CD14-positive monocyte (primary cell): ENCODE data around the gene SLIT3. TPM values are rescaled to one million over a fixed set of nuclear protein-coding genes. Genes with fewer than 3 reads are reported as not detected.

Source experiments
- DNase-seq, 3 donors: peaks; one replicate each; pipeline ENCODE4 v3.0.0-alpha.2; 2011 to 2022
- H2AFZ ChIP-seq: 2 replicates; pipeline ENCODE4 v1.6.0; 2012; ENCODE audit warnings: mild to moderate bottlenecking, low read depth, low read length, inconsistent platforms; ENCODE audit not compliant: insufficient read depth, poor library complexity, severe bottlenecking
- H3K27ac ChIP-seq, 2 donors: 1 replicate in 1 of 2; 2 replicates in 1 of 2; pipeline ENCODE4 v1.5.1; 2012 to 2013; ENCODE audit warnings: low read length in 2 of 2, control low read depth in 1 of 2, inconsistent platforms in 1 of 2, low read depth in 1 of 2, mild to moderate bottlenecking in 1 of 2
- H3K27me3 ChIP-seq, 2 donors: one replicate each; pipeline versions ENCODE4 v1.6.0 to v1.6.1; 2011 to 2013; ENCODE audit warnings: low read length in 2 of 2; ENCODE audit not compliant: control insufficient read depth in 2 of 2, insufficient read depth in 2 of 2
- H3K36me3 ChIP-seq, 2 donors: replicated peaks in 1 of 2; 1 replicate in 1 of 2; 2 replicates in 1 of 2; pipeline versions ENCODE4 v1.5.1 to v1.6.1; 2012 to 2013; ENCODE audit warnings: low read length in 2 of 2, control low read depth in 1 of 2, inconsistent platforms in 1 of 2, mild to moderate bottlenecking in 1 of 2; ENCODE audit not compliant: insufficient read depth in 2 of 2, control insufficient read depth in 1 of 2
- H3K4me1 ChIP-seq, 2 donors: 1 replicate in 1 of 2; 2 replicates in 1 of 2; pipeline versions ENCODE4 v1.5.1 to v1.6.1; 2012 to 2013; ENCODE audit warnings: low read length in 2 of 2, control low read depth in 1 of 2, inconsistent platforms in 1 of 2, mild to moderate bottlenecking in 1 of 2, moderate library complexity in 1 of 2; ENCODE audit not compliant: insufficient read depth in 2 of 2, control insufficient read depth in 1 of 2
- H3K4me2 ChIP-seq: replicated peaks from 2 replicates; pipeline ENCODE3; 2012; ENCODE audit warnings: low read length, moderate library complexity, mild to moderate bottlenecking; ENCODE audit not compliant: poor library complexity, severe bottlenecking; ENCODE audit errors: extremely low read depth
- H3K4me3 ChIP-seq, 3 experiments: fragments of 200-600 bp in 1 of 3; sonication (generic) in 1 of 3; replicated peaks in 1 of 3; 1 replicate in 2 of 3; 2 replicates in 1 of 3; pipeline ENCODE4 v1.5.1; 2011 to 2013; ENCODE audit warnings: low read length in 3 of 3, mild to moderate bottlenecking in 3 of 3, control low read depth in 2 of 3, low read depth in 2 of 3, inconsistent platforms in 1 of 3, moderate library complexity in 1 of 3
- H3K79me2 ChIP-seq: 2 replicates; pipeline ENCODE4 v1.6.0; 2012; ENCODE audit warnings: mild to moderate bottlenecking, control low read depth, inconsistent platforms, low read length, moderate library complexity; ENCODE audit not compliant: insufficient read depth
- H3K9ac ChIP-seq: 2 replicates; pipeline ENCODE4 v1.6.0; 2017; ENCODE audit warnings: low read length, mild to moderate bottlenecking; ENCODE audit not compliant: insufficient read depth, poor library complexity, severe bottlenecking
- H3K9me3 ChIP-seq, 2 donors: replicated peaks in 1 of 2; 1 replicate in 1 of 2; 2 replicates in 1 of 2; pipeline versions ENCODE4 v1.5.1 to v1.6.1; 2012 to 2013; ENCODE audit warnings: low read length in 2 of 2, control low read depth in 1 of 2; ENCODE audit not compliant: control insufficient read depth in 1 of 2, insufficient read depth in 1 of 2
- H4K20me1 ChIP-seq: 2 replicates; pipeline ENCODE4 v1.6.0; 2012; ENCODE audit warnings: mild to moderate bottlenecking, low read length, control low read depth, moderate library complexity; ENCODE audit not compliant: insufficient read depth
- H3K27ac Mint-ChIP-seq, 7 donors: one replicate each; pipeline ENCODE4 v1.8.0; 2020; ENCODE audit warnings: mild to moderate bottlenecking in 7 of 7, mixed read lengths in 7 of 7, moderate library complexity in 6 of 7, inconsistent platforms in 2 of 7
- H3K27me3 Mint-ChIP-seq, 3 donors: one replicate each; pipeline ENCODE4 v1.8.0; 2021 to 2022; ENCODE audit warnings: low read depth in 3 of 3, mild to moderate bottlenecking in 3 of 3, mixed read lengths in 3 of 3, moderate library complexity in 3 of 3, inconsistent platforms in 1 of 3
- H3K36me3 Mint-ChIP-seq, 2 donors: one replicate each; pipeline ENCODE4 v1.8.0; 2020; ENCODE audit warnings: mixed read lengths in 2 of 2, inconsistent platforms in 1 of 2, mild to moderate bottlenecking in 1 of 2
- H3K4me1 Mint-ChIP-seq: one replicate; pipeline ENCODE4 v1.8.0; 2020; ENCODE audit warnings: mild to moderate bottlenecking, mixed read lengths
- H3K4me3 Mint-ChIP-seq, 2 donors: one replicate each; pipeline ENCODE4 v1.8.0; 2020; ENCODE audit warnings: mild to moderate bottlenecking in 2 of 2, mixed read lengths in 2 of 2, moderate library complexity in 1 of 2
- H3K9me3 Mint-ChIP-seq, 7 donors: one replicate each; pipeline ENCODE4 v1.8.0; 2020 to 2022; ENCODE audit warnings: mixed read lengths in 7 of 7, mild to moderate bottlenecking in 6 of 7, moderate library complexity in 6 of 7, inconsistent platforms in 2 of 7
- CTCF ChIP-seq: fragments of 200-600 bp; IDR thresholded peaks from one replicate; pipeline ENCODE4 v1.8.0; 2022; ENCODE audit warnings: antibody characterized with exemption, mild to moderate bottlenecking
- WGBS: methylation state at CpG from one replicate; pipeline ENCODE4 v1.1.5; 2013; ENCODE audit warnings: missing lambda C conversion rate; ENCODE audit not compliant: insufficient coverage; 5-methylcytosine and 5-hydroxymethylcytosine counted together
- intact Hi-C, 2 donors: fragments of 100-400 bp; cut with micrococcal nuclease; formaldehyde crosslinking; loops; one replicate each; pipeline versions ENCODE4 v1.15.0 to v1.15.1; 2023
- polyA plus RNA-seq, 3 donors: library from polyadenylated mRNA; depleted of rRNA in 1 of 3; unstranded in 2 of 3; stranded (reverse) in 1 of 3; fragments of 300-500 nt in 2 of 3; fragments of >200 nt in 1 of 3; fragmentation: Illumina TruSeq in 2 of 3; gene quantifications; 1 replicate in 2 of 3; 2 replicates in 1 of 3; pipeline ENCODE4 v1.2.3, GENCODE V29; 2012 to 2021

SLIT3 gene
- polyA plus RNA-seq, 3 donors, result not detected

DNA sequence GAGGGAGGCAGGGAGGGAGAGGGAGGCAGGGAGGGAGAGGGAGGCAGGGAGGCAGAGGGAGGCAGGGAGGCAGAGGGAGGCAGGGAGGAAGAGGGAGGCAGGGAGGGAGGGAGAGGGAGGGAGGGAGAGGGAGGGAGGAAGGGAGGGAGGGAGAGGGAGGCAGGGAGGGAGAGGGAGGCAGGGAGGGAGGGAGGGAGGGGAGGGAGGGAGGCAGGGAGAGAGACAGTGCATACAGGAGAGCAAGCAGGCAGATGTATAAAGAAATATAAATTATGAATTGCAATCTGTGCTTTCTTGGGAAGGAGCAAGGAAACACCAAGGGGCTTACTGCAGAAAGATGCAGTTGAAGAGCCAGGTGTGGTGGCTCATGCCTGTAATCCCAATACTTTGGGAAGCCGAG is 574.6 kb downstream of the SLIT3 start:
- Histone ChIP-seq H3K9me3 (peaks cover 5 to 10% of the 10 kb centered on the region in 2 donors), H3K27me3 (no peaks in the 10 kb centered on the region), H4K20me1 (no peaks in the 10 kb centered on the region), H3K4me3 (no peak overlapping the region), H3K27ac (no peak overlapping the region), H3K79me2 (no peaks in the 10 kb centered on the region), H3K4me1 (no peaks in the 10 kb centered on the region), H3K4me2 (no peak overlapping the region), H2AFZ (no peak overlapping the region), H3K9ac (no peak overlapping the region), H3K36me3 (no peaks in the 10 kb centered on the region)
- no peak for DNase-seq
- no CpG with 5 or more reads among the region's 1 CpG for WGBS
- intact Hi-C loops, result no loop called here
- Mint-ChIP-seq H3K36me3 (no peaks in the 10 kb centered on the region), H3K9me3 (peaks cover 8 to 28% (median 17%) of the 10 kb centered on the region in 7 donors), H3K4me3 (no peak overlapping the region), H3K4me1 (no peaks in the 10 kb centered on the region), H3K27ac (no peak overlapping the region), H3K27me3 (peaks cover 3 to 5% (median 5%) of the 10 kb centered on the region in 3 donors)
- TF ChIP-seq CTCF, result no peak

GRCh38 chr5:168724227-168724626 is 576.7 kb downstream of the SLIT3 start:
- H3K4me1 ChIP-seq, result no peaks in the 10 kb centered on the region
- no peak overlapping the region for H2AFZ ChIP-seq
- no peak overlapping the region for H3K27ac ChIP-seq
- H3K79me2 ChIP-seq, result no peaks in the 10 kb centered on the region
- H3K9me3 ChIP-seq, result peaks cover 5 to 10% of the 10 kb centered on the region in 2 donors
- Mint-ChIP-seq H3K27me3 (peaks cover 5 to 7% (median 6%) of the 10 kb centered on the region in 3 donors), H3K4me1 (no peaks in the 10 kb centered on the region), H3K4me3 (no peak overlapping the region), H3K9me3 (peaks cover 8 to 22% (median 13%) of the 10 kb centered on the region in 7 donors), H3K27ac (no peak overlapping the region), H3K36me3 (no peaks in the 10 kb centered on the region)
- no peak for DNase-seq
- intact Hi-C loops, result no loop called here
- H3K36me3 ChIP-seq, result no peaks in the 10 kb centered on the region
- no peak overlapping the region for H3K9ac ChIP-seq
- no peak overlapping the region for H3K4me2 ChIP-seq
- WGBS, result no CpG with 5 or more reads among the region's 5 CpGs
- no peak for TF ChIP-seq CTCF
- H3K27me3 ChIP-seq, result no peaks in the 10 kb centered on the region
- no peak overlapping the region for H3K4me3 ChIP-seq
- no peaks in the 10 kb centered on the region for H4K20me1 ChIP-seq
